Glutamatergic neuron (in vitro differentiated cells): ENCODE data around the gene CASKIN2. TPM values are rescaled to one million over a fixed set of nuclear protein-coding genes. Genes with fewer than 3 reads are reported as not detected.

ENCODE experiments used
- DNase-seq: peaks from one replicate; pipeline ENCODE4 v3.0.0; 2022
- H3K27ac Mint-ChIP-seq: one replicate; pipeline ENCODE4 v1.8.0; 2020; ENCODE audit warnings: mild to moderate bottlenecking, mixed read lengths, inconsistent platforms; ENCODE audit not compliant: unreplicated experiment
- H3K27me3 Mint-ChIP-seq: one replicate; pipeline ENCODE4 v1.8.0; 2020; ENCODE audit warnings: mild to moderate bottlenecking, moderate library complexity, mixed read lengths, inconsistent platforms; ENCODE audit not compliant: unreplicated experiment
- H3K36me3 Mint-ChIP-seq: one replicate; pipeline ENCODE4 v1.8.0; 2020; ENCODE audit warnings: mild to moderate bottlenecking, mixed read lengths, inconsistent platforms; ENCODE audit not compliant: unreplicated experiment
- H3K4me1 Mint-ChIP-seq: one replicate; pipeline ENCODE4 v1.8.0; 2020; ENCODE audit warnings: mild to moderate bottlenecking, low read depth, mixed read lengths, inconsistent platforms; ENCODE audit not compliant: unreplicated experiment
- H3K4me3 Mint-ChIP-seq: one replicate; pipeline ENCODE4 v1.8.0; 2020; ENCODE audit warnings: mild to moderate bottlenecking, mixed read lengths, inconsistent platforms; ENCODE audit not compliant: unreplicated experiment
- H3K9me3 Mint-ChIP-seq: one replicate; pipeline ENCODE4 v1.8.0; 2020; ENCODE audit warnings: mild to moderate bottlenecking, moderate library complexity, mixed read lengths, inconsistent platforms; ENCODE audit not compliant: unreplicated experiment
- CTCF ChIP-seq: fragments of 200-600 bp; sonication (generic); IDR thresholded peaks from one replicate; pipeline ENCODE4 v1.5.0; 2021; ENCODE audit not compliant: partially characterized antibody, unreplicated experiment
- total RNA-seq: library from RNA; stranded (reverse); fragmentation: NEBNext Ultra II Directional; extraction: Animal tissue kit (Norgen Biotek cat#: 25700); gene quantifications from one replicate; pipeline ENCODE4 v1.2.1, GENCODE V29; 2021; ENCODE audit not compliant: unreplicated experiment

The CASKIN2 gene
- total RNA-seq, 1 donor from 2014 or later, result 22.1 TPM

- Mint-ChIP-seq H3K9me3 (peaks cover 4% of the 10 kb centered on the region), H3K4me3 (no peak overlapping the region), H3K4me1 (peaks cover 3% of the 10 kb centered on the region), H3K36me3 (no peaks in the 10 kb centered on the region), H3K27me3 (peaks cover 3% of the 10 kb centered on the region), H3K27ac (no peak overlapping the region)
- no peak for TF ChIP-seq CTCF
- DNase-seq, result no peak
Observed at GRCh38 chr17:75492555-75493168, 22.7 kb downstream of the CASKIN2 start.

- H3K4me3 Mint-ChIP-seq, result no peak overlapping the region
Observed at GRCh38 chr17:75491680-75492079, 23.7 kb downstream of the CASKIN2 start.

GRCh38 chr17:75490953-75491649 lies 24.2 kb downstream of the CASKIN2 start:
- DNase-seq, result no peak
- Mint-ChIP-seq H3K36me3 (no peaks in the 10 kb centered on the region), H3K27ac (no peak overlapping the region), H3K4me3 (no peak overlapping the region), H3K9me3 (peaks cover 4% of the 10 kb centered on the region), H3K4me1 (peaks cover 3% of the 10 kb centered on the region), H3K27me3 (peaks cover 9% of the 10 kb centered on the region)
- no peak for TF ChIP-seq CTCF

More at GRCh38 chr17:75491680-75492079, 23.7 kb downstream of the CASKIN2 start:
- H3K36me3 Mint-ChIP-seq, result no peaks in the 10 kb centered on the region
- peaks cover 3% of the 10 kb centered on the region for H3K4me1 Mint-ChIP-seq
- H3K27me3 Mint-ChIP-seq, result peaks cover 9% of the 10 kb centered on the region
- DNase-seq, result no peak
- TF ChIP-seq CTCF, result no peak
- H3K9me3 Mint-ChIP-seq, result peaks cover 2% of the 10 kb centered on the region
- H3K27ac Mint-ChIP-seq, result no peak overlapping the region

- Mint-ChIP-seq H3K9me3 (peaks cover 4% of the 10 kb centered on the region), H3K27ac (no peak overlapping the region), H3K4me3 (no peak overlapping the region), H3K27me3 (peaks cover 9% of the 10 kb centered on the region), H3K36me3 (no peaks in the 10 kb centered on the region), H3K4me1 (peaks cover 3% of the 10 kb centered on the region)
- no peak for DNase-seq
- no peak for TF ChIP-seq CTCF
Observed at GRCh38 chr17:75490173-75490743, 25.1 kb downstream of the CASKIN2 start.

GRCh38 chr17:75489511-75489955 lies 25.8 kb downstream of the CASKIN2 start:
- Mint-ChIP-seq H3K4me1 (peaks cover 3% of the 10 kb centered on the region), H3K27ac (no peak overlapping the region)

More at GRCh38 chr17:75489511-75489955, 25.8 kb downstream of the CASKIN2 start:
- Mint-ChIP-seq H3K27me3 (peaks cover 9% of the 10 kb centered on the region), H3K36me3 (no peaks in the 10 kb centered on the region), H3K9me3 (peaks cover 6% of the 10 kb centered on the region), H3K4me3 (no peak overlapping the region)
- no peak for TF ChIP-seq CTCF
- no peak for DNase-seq
